ENCODE measurements around the gene MAGEE1. TPM values are rescaled to one million over a fixed set of nuclear protein-coding genes. Genes with fewer than 3 reads are reported as not detected.
A peak's percentile ranks its signal among the peaks of the same experiment; 100 is the strongest.

The MAGEE1 gene
- total RNA-seq, 1 experiment from 2014 or later: 1.6 TPM

GRCh38 chrX:76407795-76408194, 19.7 kb upstream of the MAGEE1 start:
- no peak for ATAC-seq
- POLR2A ChIA-PET: no interaction called here

GRCh38 chrX:76420237-76420636, 7.3 kb upstream of the MAGEE1 start:
- Histone ChIP-seq H3K4me3 (ENCODE audit: low read depth in 2 of 2, low read length in 2 of 2) (no peak overlapping the region), H3K27ac (ENCODE audit: low read length) (no peak overlapping the region), H3K36me3 (ENCODE audit: control insufficient read depth, insufficient read depth, low read length) (no peaks in the 10 kb centered on the region), H3K9me3 (ENCODE audit: control insufficient read depth, insufficient read depth, low read depth, low read length) (no peaks in the 10 kb centered on the region), H3K4me1 (ENCODE audit: control insufficient read depth, insufficient read depth, low read length) (no peaks in the 10 kb centered on the region), H3K27me3 (ENCODE audit: control insufficient read depth, insufficient read depth, low read length) (no peaks in the 10 kb centered on the region)
- intact Hi-C loops (cut with micrococcal nuclease; ENCODE audit: unreplicated experiment) (no loop called here), in situ Hi-C loops (cut with HindIII; ENCODE audit: low pct_unique_long_range_greater_than_20kb, low sequenced_read_pairs) (no loop called here)
- BruUV-seq (replicated peaks): no TSS peak
- DNase-seq (ENCODE audit: low read depth, low spot score) (no peak), ATAC-seq (no peak)
- TF ChIP-seq REST (IDR thresholded peaks at IDR 0.05; ENCODE audit: insufficient read depth in 1 of 2, low read depth in 2 of 2, low read length in 1 of 2) (no peak), SIN3A (IDR thresholded peaks at IDR 0.05; ENCODE audit: borderline replicate concordance, insufficient read depth, low read depth, low read length) (no peak), CTCF (IDR thresholded peaks at IDR 0.05) (peak; percentile 34), POLR2AphosphoS5 (IDR thresholded peaks at IDR 0.05; ENCODE audit: low read depth, low read length) (no peak), TCF7L2 (IDR thresholded peaks at IDR 0.05; ENCODE audit: low read depth, low read length) (no peak)
- POLR2A ChIA-PET: no interaction called here
- CTCF ChIA-PET: no interaction called here

More at GRCh38 chrX:76407795-76408194, 19.7 kb upstream of the MAGEE1 start:
- DNase-seq (ENCODE audit: low read depth, low spot score): no peak
- Histone ChIP-seq H3K4me1 (ENCODE audit: control insufficient read depth, insufficient read depth, low read length) (no peaks in the 10 kb centered on the region), H3K9me3 (ENCODE audit: control insufficient read depth, insufficient read depth, low read depth, low read length) (no peaks in the 10 kb centered on the region), H3K27me3 (ENCODE audit: control insufficient read depth, insufficient read depth, low read length) (no peaks in the 10 kb centered on the region), H3K36me3 (ENCODE audit: control insufficient read depth, insufficient read depth, low read length) (no peaks in the 10 kb centered on the region), H3K27ac (ENCODE audit: low read length) (no peak overlapping the region), H3K4me3 (ENCODE audit: low read depth in 2 of 2, low read length in 2 of 2) (no peak overlapping the region)
- intact Hi-C loops (cut with micrococcal nuclease; ENCODE audit: unreplicated experiment): no loop called here
- TF ChIP-seq SIN3A (IDR thresholded peaks at IDR 0.05; ENCODE audit: borderline replicate concordance, insufficient read depth, low read depth, low read length): no peak
- TF ChIP-seq POLR2AphosphoS5 (IDR thresholded peaks at IDR 0.05; ENCODE audit: low read depth, low read length): no peak
- in situ Hi-C loops (cut with HindIII; ENCODE audit: low pct_unique_long_range_greater_than_20kb, low sequenced_read_pairs): no loop called here
- CTCF ChIA-PET: no interaction called here
- BruUV-seq (replicated peaks): no TSS peak

- ATAC-seq (peak; percentile 47; the same call in 1 of the 2 replicates), DNase-seq (ENCODE audit: low read depth, low spot score) (no peak)
- Histone ChIP-seq H3K27me3 (ENCODE audit: control insufficient read depth, insufficient read depth, low read length) (no peaks in the 10 kb centered on the region), H3K9me3 (ENCODE audit: control insufficient read depth, insufficient read depth, low read depth, low read length) (no peaks in the 10 kb centered on the region), H3K4me1 (ENCODE audit: control insufficient read depth, insufficient read depth, low read length) (no peaks in the 10 kb centered on the region), H3K36me3 (ENCODE audit: control insufficient read depth, insufficient read depth, low read length) (no peaks in the 10 kb centered on the region), H3K4me3 (ENCODE audit: low read depth in 2 of 2, low read length in 2 of 2) (peak overlapping the region; percentile 51 to 72), H3K27ac (ENCODE audit: low read length) (no peak overlapping the region)
- in situ Hi-C loops (cut with HindIII; ENCODE audit: low pct_unique_long_range_greater_than_20kb, low sequenced_read_pairs) (no loop called here), intact Hi-C loops (cut with micrococcal nuclease; ENCODE audit: unreplicated experiment) (no loop called here)
- TF ChIP-seq POLR2AphosphoS5 (IDR thresholded peaks at IDR 0.05; ENCODE audit: low read depth, low read length) (no peak), REST (IDR thresholded peaks at IDR 0.05; ENCODE audit: insufficient read depth in 1 of 2, low read depth in 2 of 2, low read length in 1 of 2) (no peak)
- no TSS peak for BruUV-seq (replicated peaks)
- POLR2A ChIA-PET: no interaction called here
- CTCF ChIA-PET: no interaction called here
Observed at GRCh38 chrX:76428243-76429130, 977 bp downstream of the MAGEE1 start.
